Measurements from ENCODE around the gene ATF6. TPM values are rescaled to one million over a fixed set of nuclear protein-coding genes. Genes with fewer than 3 reads are reported as not detected.

Gene ATF6
- total RNA-seq, 2 experiments from 2014 or later = 16.9 to 17.3 TPM

GRCh38 chr1:161747801-161748200 is 18.3 kb upstream of the ATF6 start:
- peaks cover 9% of the 10 kb centered on the region for H3K36me3 Mint-ChIP-seq (ENCODE audit: low read depth)
- no peak for ATAC-seq
- POLR2A ChIA-PET = interaction anchor here (3.1 kb wide), 1 partner anchor 11 kb away, joined by 11 read pairs; no protein-coding TSS in a partner anchor
- intact Hi-C loops (cut with micrococcal nuclease) = loop anchor here (10.0 kb wide), 1 partner anchor 213 kb away; no protein-coding TSS in a partner anchor
- no peak for TF ChIP-seq CTCF (IDR thresholded peaks at IDR 0.05)
- CTCF ChIA-PET = interaction anchor here (1.0 to 4.1 kb wide), 3 partner anchors 8 to 157 kb away, joined by 3 to 25 read pairs (median 3); no protein-coding TSS in a partner anchor
- no peak for DNase-seq
- no peaks in the 10 kb centered on the region for H3K9me3 Mint-ChIP-seq
- peaks cover 48% of the 10 kb centered on the region for H3K4me1 Mint-ChIP-seq (ENCODE audit: low read depth)
- H3K4me3 Mint-ChIP-seq = no peak overlapping the region
- H3K27ac Mint-ChIP-seq = no peak overlapping the region
- peaks cover 3% of the 10 kb centered on the region for H3K27me3 Mint-ChIP-seq

DNA sequence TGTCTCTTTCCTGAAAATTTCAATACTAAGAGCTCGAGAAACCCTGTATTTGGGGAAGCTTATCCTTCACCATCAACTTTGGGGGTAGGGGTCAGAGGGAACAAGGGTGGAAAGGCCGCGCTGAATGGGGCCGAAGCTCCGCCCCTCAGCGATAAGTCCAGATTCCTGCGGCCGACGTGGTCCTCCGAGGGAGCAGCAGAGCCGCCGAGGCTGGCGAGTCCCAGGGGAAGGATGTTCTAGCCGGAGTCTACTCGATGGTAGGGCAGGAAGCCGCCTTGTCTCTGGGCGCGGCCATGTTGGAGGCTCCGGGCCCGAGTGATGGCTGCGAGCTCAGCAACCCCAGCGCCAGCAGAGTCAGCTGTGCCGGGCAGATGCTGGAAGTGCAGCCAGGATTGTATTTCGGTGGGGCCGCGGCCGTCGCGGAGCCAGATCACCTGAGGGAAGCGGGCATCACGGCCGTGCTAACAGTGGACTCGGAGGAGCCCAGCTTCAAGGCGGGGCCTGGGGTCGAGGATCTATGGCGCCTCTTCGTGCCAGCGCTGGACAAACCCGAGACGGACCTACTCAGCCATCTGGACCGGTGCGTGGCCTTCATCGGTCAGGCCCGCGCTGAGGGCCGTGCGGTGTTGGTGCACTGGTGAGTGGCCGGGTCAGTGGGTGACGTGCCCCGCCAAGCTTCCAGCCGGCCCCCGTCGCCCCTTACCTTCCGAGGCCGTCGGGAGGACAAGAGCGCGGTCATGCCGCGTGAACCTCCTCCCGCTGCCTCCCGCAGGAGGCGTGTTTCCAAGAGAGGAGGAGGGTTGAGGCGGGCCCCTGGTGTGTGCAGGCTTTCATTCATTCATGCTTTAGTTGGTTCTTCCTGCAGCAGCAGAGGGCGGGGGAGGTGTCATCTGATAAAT is 16.4 kb upstream of the ATF6 start, which contains the start of gene DUSP12:
TSS of gene DUSP12 (plus strand) at position 278 of the 899 bp plus-strand sequence. CDS start at position 294, 16 bp downstream.
- Mint-ChIP-seq H3K4me1 (ENCODE audit: low read depth) (peaks cover 42% of the 10 kb centered on the region), H3K36me3 (ENCODE audit: low read depth) (peaks cover 26% of the 10 kb centered on the region), H3K27me3 (peaks cover 3% of the 10 kb centered on the region), H3K4me3 (peak within 1 kb of the TSS; percentile 100), H3K27ac (peak within 1 kb of the TSS; percentile 99), H3K9me3 (peaks cover 5% of the 10 kb centered on the region)
- ChIA-PET POLR2A (interaction anchor here (0.7 to 3.1 kb wide), 7 partner anchors 9 to 217 kb away, joined by 3 to 11 read pairs (median 4); no protein-coding TSS in a partner anchor), CTCF (interaction anchor here (0.9 to 4.1 kb wide), 12 partner anchors 9 to 288 kb away, joined by 3 to 25 read pairs (median 5); no protein-coding TSS in a partner anchor)
- DNase-seq = peak; percentile 93
- ATAC-seq = peak; percentile 96
- peak; percentile 12 for TF ChIP-seq CTCF (IDR thresholded peaks at IDR 0.05)
- intact Hi-C loops (cut with micrococcal nuclease) = loop anchor here (10.0 kb wide), 1 partner anchor 215 kb away; no protein-coding TSS in a partner anchor

DNA sequence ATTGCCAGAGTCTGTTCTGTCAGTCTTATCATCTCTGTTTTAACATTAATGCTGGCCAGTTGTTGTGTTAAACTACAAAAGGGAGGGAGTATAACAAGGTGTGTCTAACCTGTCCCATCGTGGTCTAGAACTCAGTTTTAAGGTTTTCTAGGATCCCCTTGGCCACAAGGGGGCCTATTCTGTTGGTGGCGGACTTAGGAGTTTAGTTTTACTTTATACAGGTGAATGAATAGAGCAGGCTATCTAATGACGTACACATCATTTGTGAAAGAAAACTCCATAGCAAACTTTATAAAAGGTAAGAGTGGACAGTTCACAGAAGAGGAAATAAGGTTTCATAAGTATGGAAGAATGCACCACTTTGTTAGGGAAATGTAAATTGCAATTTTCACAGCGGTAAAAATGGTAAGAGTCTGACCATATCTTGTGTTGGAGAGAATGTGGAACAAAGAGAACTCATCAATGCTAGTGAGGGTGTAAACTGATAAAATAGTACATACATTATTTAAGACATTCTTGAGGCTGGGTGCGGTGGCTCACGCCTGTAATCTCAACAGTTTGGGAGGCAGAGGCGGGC is 2.5 kb upstream of the ATF6 start:
- ATAC-seq = peak; percentile 57
- intact Hi-C loops (cut with micrococcal nuclease) = no loop called here

GRCh38 chr1:161768461-161768860 is 2.3 kb downstream of the ATF6 start:
- DNase-seq (no peak), ATAC-seq (no peak)
- Mint-ChIP-seq H3K4me1 (ENCODE audit: low read depth) (peaks cover 37% of the 10 kb centered on the region), H3K27me3 (no peaks in the 10 kb centered on the region), H3K9me3 (no peaks in the 10 kb centered on the region), H3K36me3 (ENCODE audit: low read depth) (peaks cover 7% of the 10 kb centered on the region), H3K27ac (peak overlapping the region; percentile 36), H3K4me3 (peak overlapping the region; percentile 97)
- CTCF ChIA-PET = interaction anchor here (1.0 kb wide), 1 partner anchor 269 kb away, joined by 3 read pairs; no protein-coding TSS in a partner anchor
- no peak for TF ChIP-seq CTCF (IDR thresholded peaks at IDR 0.05)
- intact Hi-C loops (cut with micrococcal nuclease) = no loop called here
- POLR2A ChIA-PET = no interaction called here

More for the DNA sequence above, 2.5 kb upstream of the ATF6 start:
- Mint-ChIP-seq H3K36me3 (ENCODE audit: low read depth) (peaks cover 11% of the 10 kb centered on the region), H3K27ac (peak overlapping the region; percentile 21), H3K9me3 (no peaks in the 10 kb centered on the region), H3K4me1 (ENCODE audit: low read depth) (peaks cover 32% of the 10 kb centered on the region), H3K27me3 (no peaks in the 10 kb centered on the region), H3K4me3 (peak overlapping the region; percentile 48)
- peak; percentile 76 for TF ChIP-seq CTCF (IDR thresholded peaks at IDR 0.05)
- ChIA-PET POLR2A (interaction anchor here (2.4 kb wide), 1 partner anchor 15 kb away, joined by 8 read pairs; the partner anchor contains the start of gene DUSP12), CTCF (interaction anchor here (0.6 to 2.4 kb wide), 10 partner anchors 8 to 289 kb away, joined by 3 to 25 read pairs (median 3); partner anchors contain the start of gene DUSP12)
- DNase-seq = peak; percentile 69
